ENCODE results near the gene SIRPD.

Gene SIRPD

DNA sequence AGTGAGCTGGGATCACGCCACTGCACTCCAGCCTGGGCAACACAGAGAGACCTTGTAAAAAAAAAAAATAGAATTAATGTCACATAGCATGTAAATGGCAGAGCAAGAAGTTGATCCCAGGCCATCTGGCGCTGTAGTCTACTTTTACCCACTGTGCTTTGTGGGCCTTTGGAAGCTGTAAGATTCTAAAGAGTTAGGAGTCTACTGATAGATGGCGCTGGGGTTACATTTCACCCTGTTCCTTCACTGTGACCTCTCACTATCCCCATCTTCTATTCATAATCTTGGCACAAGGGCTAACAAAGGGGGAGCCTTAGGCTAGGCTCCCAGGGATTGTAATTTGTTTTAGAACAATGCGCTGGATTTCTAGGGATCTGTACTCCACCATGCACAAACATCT lies 24.4 kb downstream of the SIRPD start:
- no peak for DNase-seq (ENCODE audit: low read depth)
- TF ChIP-seq, protein P1, sequence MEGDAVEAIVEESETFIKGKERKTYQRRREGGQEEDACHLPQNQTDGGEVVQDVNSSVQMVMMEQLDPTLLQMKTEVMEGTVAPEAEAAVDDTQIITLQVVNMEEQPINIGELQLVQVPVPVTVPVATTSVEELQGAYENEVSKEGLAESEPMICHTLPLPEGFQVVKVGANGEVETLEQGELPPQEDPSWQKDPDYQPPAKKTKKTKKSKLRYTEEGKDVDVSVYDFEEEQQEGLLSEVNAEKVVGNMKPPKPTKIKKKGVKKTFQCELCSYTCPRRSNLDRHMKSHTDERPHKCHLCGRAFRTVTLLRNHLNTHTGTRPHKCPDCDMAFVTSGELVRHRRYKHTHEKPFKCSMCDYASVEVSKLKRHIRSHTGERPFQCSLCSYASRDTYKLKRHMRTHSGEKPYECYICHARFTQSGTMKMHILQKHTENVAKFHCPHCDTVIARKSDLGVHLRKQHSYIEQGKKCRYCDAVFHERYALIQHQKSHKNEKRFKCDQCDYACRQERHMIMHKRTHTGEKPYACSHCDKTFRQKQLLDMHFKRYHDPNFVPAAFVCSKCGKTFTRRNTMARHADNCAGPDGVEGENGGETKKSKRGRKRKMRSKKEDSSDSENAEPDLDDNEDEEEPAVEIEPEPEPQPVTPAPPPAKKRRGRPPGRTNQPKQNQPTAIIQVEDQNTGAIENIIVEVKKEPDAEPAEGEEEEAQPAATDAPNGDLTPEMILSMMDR (IDR thresholded peaks at IDR 0.05; ENCODE audit: low read depth, low read length, missing control alignments), result no peak
- in situ Hi-C loops (cut with HindIII; ENCODE audit: low sequenced_read_pairs), result no loop called here
- H3K4me3 ChIP-seq (ENCODE audit: low read depth, low read length), result no peak overlapping the region

DNA sequence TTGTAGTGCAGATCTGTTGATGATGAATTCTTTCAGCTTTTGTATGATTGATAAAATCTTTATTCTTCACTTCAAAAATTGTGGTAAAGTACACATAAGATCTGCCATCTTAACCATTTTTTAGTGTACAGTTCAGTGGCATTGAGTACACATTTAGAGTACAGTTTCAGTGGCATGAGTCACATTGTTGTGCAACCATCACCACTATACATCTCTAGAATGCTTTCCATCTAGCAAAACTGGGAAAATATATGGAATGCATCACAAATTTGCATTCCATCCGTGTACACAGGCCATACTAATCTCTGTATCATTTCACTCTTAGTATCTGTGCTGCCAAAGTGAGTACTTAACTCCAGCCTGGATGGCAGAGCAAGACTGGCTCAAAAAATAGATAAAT lies 28.7 kb downstream of the SIRPD start:
- TF ChIP-seq, protein P1 (IDR thresholded peaks at IDR 0.05; ENCODE audit: low read depth, low read length, missing control alignments), result no peak
- in situ Hi-C loops (cut with HindIII; ENCODE audit: low sequenced_read_pairs), result no loop called here
- no peak overlapping the region for H3K4me3 ChIP-seq (ENCODE audit: low read depth, low read length)
- no peak for DNase-seq (ENCODE audit: low read depth)

DNA sequence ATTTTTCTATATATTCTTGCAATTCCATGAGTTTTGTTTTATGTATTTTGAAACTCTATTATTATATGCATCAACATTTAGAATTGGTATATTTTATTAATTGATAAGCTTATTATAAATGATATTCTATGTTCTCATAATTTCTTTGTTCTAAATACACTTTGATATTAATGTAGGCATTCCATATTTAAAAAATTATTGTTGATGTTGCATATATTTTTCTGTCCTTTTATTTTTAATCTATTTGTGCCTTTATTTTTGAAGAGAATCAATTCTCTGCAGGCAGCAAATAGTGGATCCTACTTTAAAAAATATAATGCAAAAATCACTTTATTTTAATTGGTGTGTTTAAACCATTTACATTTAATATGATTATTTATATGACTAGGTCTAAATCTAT lies 29.6 kb downstream of the SIRPD start:
- TF ChIP-seq, protein P1 (IDR thresholded peaks at IDR 0.05; ENCODE audit: low read depth, low read length, missing control alignments), result no peak
- no peak for DNase-seq (ENCODE audit: low read depth)
- in situ Hi-C loops (cut with HindIII; ENCODE audit: low sequenced_read_pairs), result no loop called here
- no peak overlapping the region for H3K4me3 ChIP-seq (ENCODE audit: low read depth, low read length)

DNA sequence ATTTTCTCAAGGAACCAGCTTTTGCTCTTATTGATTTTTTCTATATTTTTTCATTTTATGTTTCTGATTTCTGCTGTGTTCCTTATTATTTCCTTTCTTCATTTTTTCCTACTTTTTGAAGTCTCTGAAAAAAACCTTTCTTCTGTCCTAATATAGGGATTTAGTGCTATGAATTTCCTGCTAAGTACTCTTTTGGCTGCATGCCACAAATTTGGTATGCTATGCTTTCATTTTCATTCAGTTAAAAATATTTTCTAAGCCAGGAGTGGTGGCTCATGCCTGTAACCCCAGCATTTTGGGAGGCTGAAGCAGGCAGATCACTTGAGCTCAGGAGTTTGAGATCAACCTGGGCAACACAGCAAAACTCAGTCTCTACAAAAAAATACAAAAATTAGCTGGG lies 30.6 kb downstream of the SIRPD start:
- no peak for DNase-seq (ENCODE audit: low read depth)
- H3K4me3 ChIP-seq (ENCODE audit: low read depth, low read length), result no peak overlapping the region
- in situ Hi-C loops (cut with HindIII; ENCODE audit: low sequenced_read_pairs), result no loop called here
- TF ChIP-seq, protein P1 (IDR thresholded peaks at IDR 0.05; ENCODE audit: low read depth, low read length, missing control alignments), result no peak

DNA sequence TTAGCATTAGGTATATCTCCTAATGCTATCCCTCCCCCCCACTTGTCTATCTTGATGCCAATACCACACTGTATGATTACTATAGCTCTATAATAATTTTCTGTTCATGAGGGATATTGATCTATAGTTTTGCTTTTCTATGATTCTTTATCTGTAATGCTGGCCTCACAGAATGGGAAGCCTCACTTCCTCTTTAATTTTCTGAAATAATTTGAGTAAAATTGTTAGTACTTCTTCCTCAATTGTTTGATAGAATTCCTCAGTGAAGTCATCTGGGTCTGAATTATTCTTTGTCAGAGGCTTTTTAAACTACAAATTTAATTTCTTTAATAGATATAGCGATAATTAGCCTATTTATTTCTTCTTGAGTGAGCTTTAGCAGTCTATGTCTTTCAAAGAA lies 31.2 kb downstream of the SIRPD start:
- TF ChIP-seq, protein P1 (IDR thresholded peaks at IDR 0.05; ENCODE audit: low read depth, low read length, missing control alignments), result no peak
- in situ Hi-C loops (cut with HindIII; ENCODE audit: low sequenced_read_pairs), result no loop called here
- no peak overlapping the region for H3K4me3 ChIP-seq (ENCODE audit: low read depth, low read length)
- DNase-seq (ENCODE audit: low read depth), result no peak

DNA sequence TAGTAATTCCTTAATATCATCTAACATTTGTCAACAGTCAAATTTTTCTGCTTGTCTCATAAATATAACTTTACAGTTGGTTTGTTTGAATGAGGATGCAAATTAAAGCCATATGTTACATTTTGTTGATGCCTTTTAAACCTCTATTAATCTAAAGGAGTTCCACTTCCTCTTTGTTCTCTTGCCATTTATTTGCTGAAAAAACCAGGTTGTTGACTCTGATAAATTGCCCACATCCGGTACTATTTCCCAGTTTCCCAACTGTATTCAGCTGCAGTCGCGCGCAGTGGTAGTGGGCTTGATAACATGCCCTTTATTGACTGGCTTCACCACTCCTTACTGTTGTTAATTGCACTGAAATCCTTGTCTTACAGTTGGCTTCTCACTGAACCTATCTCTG lies 33.5 kb downstream of the SIRPD start:
- H3K4me3 ChIP-seq (ENCODE audit: low read depth, low read length), result no peak overlapping the region
- TF ChIP-seq, protein P1 (IDR thresholded peaks at IDR 0.05; ENCODE audit: low read depth, low read length, missing control alignments), result no peak
- no peak for DNase-seq (ENCODE audit: low read depth)
- in situ Hi-C loops (cut with HindIII; ENCODE audit: low sequenced_read_pairs), result no loop called here

DNA sequence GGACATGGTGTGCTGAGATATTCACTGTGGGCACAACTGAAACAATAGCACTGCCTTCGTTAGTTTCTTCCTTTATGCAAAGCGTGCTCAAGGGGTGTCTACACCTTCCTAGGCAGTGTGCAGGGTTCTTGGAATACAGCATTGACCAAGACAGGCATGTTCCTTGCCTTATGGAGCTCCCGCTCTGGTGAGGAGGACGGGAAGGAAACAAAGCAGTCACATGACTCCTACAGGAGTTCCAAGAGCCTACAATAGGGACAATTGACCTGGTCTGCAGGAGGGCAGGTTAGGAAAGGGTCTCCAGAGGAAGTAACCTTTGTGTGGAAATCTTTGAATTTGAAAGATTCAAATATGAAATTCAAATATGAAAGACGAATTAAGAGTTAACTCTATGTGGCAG lies 40.5 kb downstream of the SIRPD start:
- TF ChIP-seq, protein P1 (IDR thresholded peaks at IDR 0.05; ENCODE audit: low read depth, low read length, missing control alignments), result no peak
- no peak for DNase-seq (ENCODE audit: low read depth)
- no peak overlapping the region for H3K4me3 ChIP-seq (ENCODE audit: low read depth, low read length)
- in situ Hi-C loops (cut with HindIII; ENCODE audit: low sequenced_read_pairs), result no loop called here

All from astrocyte of the cerebellum (primary cell).